Activated CD8-positive, alpha-beta memory T cell treated with anti-CD3 and anti-CD28 coated beads for 48 hours (primary cell): ENCODE results near the gene TP53INP2.
"Not testable (repeated sequence)": the region's sequence is repeated elsewhere in the genome, so short reads cannot be mapped to it uniquely, and the experiment has no call there.

Experiments used
- DNase-seq, 3 experiments: peaks; one replicate each; pipeline ENCODE4 v3.0.0-alpha.2; 2020; ENCODE audit warnings: low read depth in 2 of 3, low spot score in 2 of 3

The TP53INP2 gene

GRCh38 chr20:34705397-34706301 lies 1.5 kb downstream of the TP53INP2 start:
- no peak for DNase-seq

GRCh38 chr20:34706302-34706875 lies 2.2 kb downstream of the TP53INP2 start:
- DNase-seq, result no peak

- DNase-seq, result no peak
These were observed 3.0 kb downstream of the TP53INP2 start for GRCh38 chr20:34706912-34707784.

- DNase-seq, result peak in 2 of 3 experiments; percentile 28 to 40
These were observed 4.5 kb downstream of the TP53INP2 start for GRCh38 chr20:34708621-34709043.

- DNase-seq, result peak; percentile 61 to 82 (median 74)
These were observed 5.1 kb downstream of the TP53INP2 start for GRCh38 chr20:34709044-34709830.

- no peak for DNase-seq
These were observed 5.9 kb downstream of the TP53INP2 start for GRCh38 chr20:34709831-34710567.

GRCh38 chr20:34710568-34710839 lies 6.4 kb downstream of the TP53INP2 start:
- DNase-seq, result no peak

- DNase-seq, result no peak
These were observed 6.9 kb downstream of the TP53INP2 start for GRCh38 chr20:34710861-34711574.

GRCh38 chr20:34711813-34712430 lies 7.8 kb downstream of the TP53INP2 start:
- no peak for DNase-seq

- no peak for DNase-seq
These were observed 8.5 kb downstream of the TP53INP2 start for GRCh38 chr20:34712525-34713192.

GRCh38 chr20:34713194-34713943 lies 9.2 kb downstream of the TP53INP2 start:
- DNase-seq, result no peak

GRCh38 chr20:34713944-34714515 lies 9.9 kb downstream of the TP53INP2 start:
- DNase-seq, result not testable (repeated sequence)

GRCh38 chr20:34715384-34715783 lies 11.2 kb downstream of the TP53INP2 start:
- no peak for DNase-seq

GRCh38 chr20:34716921-34717229 lies 12.7 kb downstream of the TP53INP2 start:
- no peak for DNase-seq

GRCh38 chr20:34717230-34718095 lies 13.3 kb downstream of the TP53INP2 start:
- no peak for DNase-seq

GRCh38 chr20:34719242-34720017 lies 15.3 kb downstream of the TP53INP2 start:
- not testable (repeated sequence) for DNase-seq
